HCT116 (cell line): Measurements from ENCODE around the gene LIMK2. TPM values are rescaled to one million over a fixed set of nuclear protein-coding genes. Genes with fewer than 3 reads are reported as not detected.

Experiments used
- ATAC-seq: fragments of 200-7000 bp; cut with Tn5 transposase; 2 replicates; pipeline ENCODE4 v1.9.1; 2020; ENCODE audit warnings: mild to moderate bottlenecking, moderate library complexity
- BruUV-seq: library from RNA; stranded (reverse); fragments of 400-500 nt; replicated peaks from 2 replicates; lab custom pipeline; 2021; lab: Mats Ljungman, UMichigan
- CTCF ChIA-PET: fragments of 300-600 bp; sonication (Branson Sonifier 250); formaldehyde crosslinking; loops from one replicate; lab custom pipeline; 2021; ENCODE audit warnings: antibody characterized with exemption; lab: Charles Lee
- POLR2A ChIA-PET: fragments of 300-600, 350-600 bp; sonication (Branson Sonifier 250); formaldehyde crosslinking; loops from one replicate; lab custom pipeline; 2021; ENCODE audit warnings: antibody characterized with exemption; lab: Charles Lee
- RAD21 ChIA-PET, 2 experiments: fragments of 300-600 bp; sonication (Branson Sonifier 250); formaldehyde crosslinking; loops; one replicate each; lab custom pipeline; 2023; ENCODE audit warnings: low total read pairs in 2 of 2; ENCODE audit not compliant: uncharacterized antibody in 2 of 2, unreplicated experiment in 2 of 2, low non-redundant PET in 1 of 2; lab: Charles Lee
- DNase-seq: peaks from one replicate; pipeline ENCODE4 v3.0.0-alpha.2; 2010; ENCODE audit warnings: low read depth, low spot score
- H2AFZ ChIP-seq: fragments of 200-600 bp; shearing (Covaris generic), sonication (generic); 2 replicates; pipeline ENCODE4 v1.6.1; 2017; ENCODE audit warnings: low read depth, mixed run types, mixed read lengths, antibody characterized with exemption, low read length; ENCODE audit not compliant: poor library complexity, severe bottlenecking
- H3K27ac ChIP-seq: 2 replicates; pipeline ENCODE4 v1.5.1; 2012; ENCODE audit warnings: low read depth, low read length
- H3K27me3 ChIP-seq: fragments of 200-600 bp; sonication (generic); 2 replicates; pipeline ENCODE4 v1.6.1; 2016; ENCODE audit warnings: mixed run types, low read length, mixed read lengths; ENCODE audit not compliant: insufficient read depth
- H3K36me3 ChIP-seq, 2 experiments: fragments of 200-500 bp in 1 of 2; fragments of 200-600 bp in 1 of 2; sonication (Bioruptor generic) in 1 of 2; sonication (generic) in 1 of 2; 2 replicates each; pipeline versions ENCODE4 v1.5.1 to v1.6.1; 2014 to 2016; ENCODE audit warnings: low read length in 2 of 2, inconsistent platforms in 1 of 2, mixed read lengths in 1 of 2, mixed run types in 1 of 2; ENCODE audit not compliant: insufficient read depth in 2 of 2, control insufficient read depth in 1 of 2
- H3K4me1 ChIP-seq, 2 experiments: fragments of 200-600 bp in 1 of 2; sonication (generic) in 1 of 2; 2 replicates each; pipeline versions ENCODE4 v1.5.1 to v1.6.1; 2012 to 2017; ENCODE audit warnings: low read length in 2 of 2, inconsistent platforms in 1 of 2, mild to moderate bottlenecking in 1 of 2, mixed read lengths in 1 of 2, mixed run types in 1 of 2, moderate library complexity in 1 of 2; ENCODE audit not compliant: insufficient read depth in 2 of 2, control insufficient read depth in 1 of 2
- H3K4me2 ChIP-seq: fragments of 200-600 bp; sonication (generic); 2 replicates; pipeline ENCODE4 v1.6.1; 2017; ENCODE audit warnings: mixed run types, low read length, mixed read lengths
- H3K4me3 ChIP-seq, 2 experiments: fragments of 200-600 bp in 1 of 2; sonication (generic) in 1 of 2; replicated peaks in 1 of 2; 2 replicates each; pipeline ENCODE4 v1.5.1; 2011 to 2016; ENCODE audit warnings: low read length in 2 of 2, control low read depth in 1 of 2, low read depth in 1 of 2, mild to moderate bottlenecking in 1 of 2, mixed read lengths in 1 of 2, mixed run types in 1 of 2
- H3K79me2 ChIP-seq: fragments of 200-600 bp; sonication (generic); 2 replicates; pipeline ENCODE4 v1.6.1; 2017; ENCODE audit warnings: mild to moderate bottlenecking, mixed run types, low read length, moderate library complexity, mixed read lengths; ENCODE audit not compliant: insufficient read depth
- H3K9ac ChIP-seq: fragments of 200-600 bp; sonication (generic); 2 replicates; pipeline ENCODE4 v1.6.1; 2016; ENCODE audit warnings: low read length, mixed read lengths
- H3K9me2 ChIP-seq: fragments of 200-600 bp; sonication (generic), shearing (Covaris generic); 2 replicates; pipeline ENCODE4 v1.6.1; 2017; ENCODE audit warnings: mixed run types, mild to moderate bottlenecking, moderate library complexity; ENCODE audit not compliant: insufficient read depth
- H3K9me3 ChIP-seq, 2 experiments: fragments of 200-500 bp in 1 of 2; fragments of 200-600 bp in 1 of 2; sonication (Bioruptor generic) in 1 of 2; sonication (generic) in 1 of 2; 2 replicates each; pipeline ENCODE4 v1.6.1; 2014 to 2017; ENCODE audit warnings: low read length in 2 of 2, mixed read lengths in 2 of 2, inconsistent platforms in 1 of 2, low read depth in 1 of 2, mild to moderate bottlenecking in 1 of 2, mixed run types in 1 of 2, moderate library complexity in 1 of 2; ENCODE audit not compliant: control insufficient read depth in 1 of 2, insufficient read depth in 1 of 2
- H4K20me1 ChIP-seq: fragments of 200-600 bp; sonication (generic), shearing (Covaris generic); 2 replicates; pipeline ENCODE4 v1.6.1; 2017; ENCODE audit warnings: mixed run types, mild to moderate bottlenecking, moderate library complexity; ENCODE audit not compliant: insufficient read depth
- ATF3 ChIP-seq: IDR thresholded peaks from 2 replicates; pipeline ENCODE4 v1.6.1; 2012
- CEBPB ChIP-seq: IDR thresholded peaks from 2 replicates; pipeline ENCODE4 v1.6.1; 2012; ENCODE audit warnings: low read depth
- CTCF ChIP-seq, 3 experiments: fragments of 200-600 bp in 1 of 3; sonication (generic) in 1 of 3; IDR thresholded peaks in 2 of 3; conservative IDR thresholded peaks in 1 of 3; 2 replicates each; pipeline ENCODE4 v1.5.1; 2012 to 2017; ENCODE audit warnings: low read depth in 2 of 3, low read length in 2 of 3, antibody characterized with exemption in 1 of 3, borderline replicate concordance in 1 of 3, control low read depth in 1 of 3, mild to moderate bottlenecking in 1 of 3, mixed read lengths in 1 of 3, mixed run types in 1 of 3, moderate library complexity in 1 of 3; ENCODE audit not compliant: insufficient read depth in 1 of 3
- EZH2phosphoT487 ChIP-seq: fragments of 200-600 bp; IDR thresholded peaks from 2 replicates; pipeline ENCODE4 v1.6.1; 2018; ENCODE audit warnings: antibody characterized with exemption, borderline replicate concordance
- RAD21 ChIP-seq: IDR thresholded peaks from 2 replicates; pipeline ENCODE4 v1.6.1; 2012; ENCODE audit warnings: low read depth, mild to moderate bottlenecking
- REST ChIP-seq: IDR thresholded peaks from 2 replicates; pipeline ENCODE4 v1.6.1; 2012; ENCODE audit warnings: low read depth
- SIN3A ChIP-seq: IDR thresholded peaks from 2 replicates; pipeline ENCODE4 v1.6.1; 2012; ENCODE audit warnings: low read depth
- SRF ChIP-seq: IDR thresholded peaks from 2 replicates; pipeline ENCODE4 v1.6.1; 2012; ENCODE audit warnings: low read depth
- TCF7L2 ChIP-seq: IDR thresholded peaks from 2 replicates; pipeline ENCODE4 v1.7.0; 2011; ENCODE audit warnings: borderline replicate concordance, inconsistent platforms; ENCODE audit not compliant: insufficient read depth, insufficient read length; ENCODE audit errors: extremely low read depth
- intact Hi-C: fragments of 100-400 bp; cut with micrococcal nuclease; formaldehyde crosslinking; loops from 2 replicates; pipeline ENCODE4 v1.10.0; 2022
- total RNA-seq: library from RNA; stranded (reverse); gene quantifications from one replicate; pipeline ENCODE4 v1.2.1, GENCODE V29; 2021; ENCODE audit not compliant: unreplicated experiment

Gene LIMK2
- total RNA-seq, 1 experiment from 2014 or later, result 21.9 TPM

- no peak for DNase-seq
- H3K9me2 ChIP-seq, result no peaks in the 10 kb centered on the region
- no peak overlapping the region for H3K4me3 ChIP-seq
- H4K20me1 ChIP-seq, result no peaks in the 10 kb centered on the region
- no peaks in the 10 kb centered on the region for H3K27me3 ChIP-seq
- BruUV-seq, result no TSS peak
- CTCF ChIA-PET, result interaction anchor here (1.4 kb wide), 1 partner anchor 14 kb away, joined by 6 read pairs; no protein-coding TSS in a partner anchor
- H3K36me3 ChIP-seq, result peaks cover 16 to 23% of the 10 kb centered on the region in 2 experiments; a peak in 3 of 4 replicates
- POLR2A ChIA-PET, result no interaction called here
- no peak overlapping the region for H3K4me2 ChIP-seq
- no peak overlapping the region for H2AFZ ChIP-seq
- H3K9me3 ChIP-seq, result no peaks in the 10 kb centered on the region
- no peak overlapping the region for H3K9ac ChIP-seq
- TF ChIP-seq CTCF (IDR thresholded peaks at IDR 0.05 in 2 of 3, conservative IDR thresholded peaks at IDR 0.05 in 1 of 3; ENCODE audit: borderline replicate concordance in 1 of 3, insufficient read depth in 1 of 3, low read depth in 2 of 3, low read length in 2 of 3), result no peak
- TF ChIP-seq CEBPB, result no peak
- TF ChIP-seq EZH2phosphoT487, result no peak
- no peak for TF ChIP-seq ATF3
- TF ChIP-seq TCF7L2, result no peak
- no peak for TF ChIP-seq REST
- no peak for TF ChIP-seq SIN3A
- TF ChIP-seq SRF, result no peak
- TF ChIP-seq RAD21, result no peak
- intact Hi-C loops, result no loop called here
- no peaks in the 10 kb centered on the region for H3K79me2 ChIP-seq
- H3K27ac ChIP-seq, result no peak overlapping the region
- RAD21 ChIA-PET, result no interaction called here
- ATAC-seq, result no peak
- H3K4me1 ChIP-seq, result no peaks in the 10 kb centered on the region
Measured at GRCh38 chr22:31326877-31327276, 114.8 kb downstream of the LIMK2 start.
